DND-41 (cell line): ENCODE measurements around the gene TRHDE.

Source experiments
- CTCF ChIP-seq: IDR thresholded peaks from 2 replicates; pipeline ENCODE4 v1.5.1; 2012; ENCODE audit warnings: borderline replicate concordance, low read length, moderate library complexity, mild to moderate bottlenecking; ENCODE audit not compliant: poor library complexity, severe bottlenecking; ENCODE audit errors: extremely low read depth
- EZH2 ChIP-seq: IDR thresholded peaks from 3 replicates; pipeline ENCODE4 v1.6.1; 2012; ENCODE audit warnings: borderline replicate concordance, low read depth, mild to moderate bottlenecking, moderate library complexity, low read length, inconsistent platforms; ENCODE audit not compliant: severe bottlenecking

DNA sequence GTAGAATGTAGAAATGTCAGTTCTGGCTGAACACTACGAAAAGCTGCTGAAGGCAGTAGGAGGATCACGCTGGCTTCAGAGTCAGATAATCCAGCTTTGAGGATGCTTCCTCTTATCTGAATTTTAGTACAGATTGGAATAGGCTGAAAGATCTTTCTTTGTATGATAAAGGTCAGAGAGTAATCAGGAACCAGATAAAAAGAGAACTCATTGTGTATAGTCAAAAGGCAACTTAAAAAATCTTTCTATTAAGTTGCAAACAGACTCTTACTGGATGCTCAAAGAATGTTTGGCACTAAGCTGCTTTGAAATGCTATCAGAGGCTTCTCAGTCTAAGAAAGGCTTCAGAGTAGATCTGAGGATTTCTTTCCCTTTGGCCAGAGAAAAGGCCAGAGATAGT is 21.8 kb upstream of the TRHDE start:
- no peak for TF ChIP-seq CTCF
- no peak for TF ChIP-seq EZH2
